SH-SY5Y (cell line): Measurements from ENCODE around the gene TMC7.

Experiments
- GATA2 ChIP-seq: IDR thresholded peaks from 2 replicates; pipeline ENCODE4 v1.6.1; 2011; ENCODE audit warnings: mild to moderate bottlenecking, low read depth, low read length
- GATA3 ChIP-seq: IDR thresholded peaks from 2 replicates; pipeline ENCODE4 v1.6.1; 2011; ENCODE audit warnings: low read depth, mild to moderate bottlenecking, low read length, moderate library complexity

DNA sequence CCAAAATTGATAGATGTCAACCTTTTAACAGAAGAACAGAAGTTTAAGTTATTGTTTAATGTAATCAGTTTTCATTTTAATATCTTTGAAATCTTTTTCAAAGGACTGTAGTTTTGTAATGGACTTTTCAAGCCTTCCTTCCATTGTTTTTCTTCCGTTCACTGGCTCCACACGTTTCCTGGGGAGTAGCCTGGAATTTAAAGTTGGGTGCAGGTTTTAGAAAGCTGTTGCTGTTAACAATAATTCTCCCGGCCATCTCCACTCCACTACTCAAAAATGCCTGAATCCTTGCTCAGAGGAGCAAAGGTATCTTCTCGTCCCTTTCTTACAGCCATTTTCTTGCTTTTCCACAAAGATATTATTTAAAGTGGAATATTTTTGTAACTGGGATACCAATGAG lies 79.0 kb downstream of the TMC7 start:
- TF ChIP-seq GATA2, result no peak
- no peak for TF ChIP-seq GATA3
